GM23338 (cell line): ENCODE results near the gene ADRA2A.

Source experiments
- CTCF ChIP-seq, 2 experiments: fragments of 200-600 bp in 1 of 2; sonication (generic) in 1 of 2; conservative IDR thresholded peaks; 2 replicates each; pipeline versions ENCODE4 v1.5.1 to v1.6.1; 2016 to 2017; ENCODE audit warnings: antibody characterized with exemption in 2 of 2, low read depth in 2 of 2, mild to moderate bottlenecking in 2 of 2, moderate library complexity in 1 of 2
- EZH2 ChIP-seq: fragments of 200-600 bp; sonication (generic); IDR thresholded peaks from one replicate; pipeline ENCODE4 v1.8.0; 2017; ENCODE audit warnings: antibody characterized with exemption, mild to moderate bottlenecking, low read depth; ENCODE audit not compliant: unreplicated experiment

- no peak for TF ChIP-seq CTCF (conservative IDR thresholded peaks at IDR 0.05; ENCODE audit: low read depth in 2 of 2)
- no peak for TF ChIP-seq EZH2
Observed at GRCh38 chr10:111106081-111106480, 29.3 kb downstream of the ADRA2A start.
